Neural cell (in vitro differentiated cells): Measurements from ENCODE around the gene TXNRD3.

Experiments
- CTCF ChIP-seq: fragments of 450-650 bp; IDR thresholded peaks from 2 replicates; pipeline ENCODE4 v1.5.1; 2014; ENCODE audit warnings: antibody characterized with exemption, mild to moderate bottlenecking, moderate library complexity; ENCODE audit not compliant: poor library complexity, severe bottlenecking
- EP300 ChIP-seq: fragments of 450-650 bp; conservative IDR thresholded peaks from 2 replicates; pipeline ENCODE4 v1.6.1; 2014; ENCODE audit warnings: antibody characterized with exemption, mild to moderate bottlenecking, moderate library complexity; ENCODE audit not compliant: poor library complexity, severe bottlenecking
- EZH2 ChIP-seq: fragments of 200-600, 300-800 bp; shearing (Covaris generic), sonication (generic); IDR thresholded peaks from 2 replicates; pipeline ENCODE4 v1.6.1; 2014; ENCODE audit warnings: antibody characterized with exemption, low read length, borderline replicate concordance, mild to moderate bottlenecking; ENCODE audit not compliant: insufficient read depth, poor library complexity, severe bottlenecking
- POLR2AphosphoS5 ChIP-seq: IDR thresholded peaks from 2 replicates; pipeline ENCODE4 v1.6.1; 2012
- RAD21 ChIP-seq: fragments of 450-650 bp; conservative IDR thresholded peaks from 2 replicates; pipeline ENCODE4 v1.6.1; 2014; ENCODE audit warnings: antibody characterized with exemption, mild to moderate bottlenecking, moderate library complexity
- REST ChIP-seq: IDR thresholded peaks from 2 replicates; pipeline ENCODE4 v1.6.1; 2012; ENCODE audit warnings: borderline replicate concordance
- SMC3 ChIP-seq: fragments of 450-650 bp; conservative IDR thresholded peaks from 2 replicates; pipeline ENCODE4 v1.6.1; 2014; ENCODE audit warnings: antibody characterized with exemption, mild to moderate bottlenecking, moderate library complexity; ENCODE audit not compliant: poor library complexity

DNA sequence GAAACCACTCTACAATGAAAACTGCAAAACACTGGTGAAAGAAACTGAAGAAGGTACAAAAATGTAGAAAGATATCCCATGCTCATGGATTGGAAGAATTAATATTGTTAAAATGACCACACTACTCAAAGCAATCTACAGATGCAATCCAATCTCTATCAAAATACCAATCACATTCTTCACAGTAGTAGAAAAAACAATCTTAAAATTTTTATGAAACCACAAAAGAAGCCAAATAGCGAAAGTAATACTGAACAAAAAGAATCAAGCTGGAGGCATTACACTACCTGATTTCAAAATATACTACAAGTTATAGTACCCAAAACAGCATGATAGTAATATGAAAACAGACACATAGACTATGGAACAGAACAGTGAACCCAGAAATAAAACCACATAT lies 36.9 kb downstream of the TXNRD3 start:
- TF ChIP-seq CTCF (no peak), EZH2 (no peak), POLR2AphosphoS5 (no peak), SMC3 (no peak), REST (no peak), EP300 (no peak), RAD21 (no peak)
